D341Med (cell line): Measurements from ENCODE around the gene AP2B1.
"Not testable (repeated sequence)": the region's sequence is repeated elsewhere in the genome, so short reads cannot be mapped to it uniquely, and the experiment has no call there.

Experiments
- DNase-seq: peaks from one replicate; pipeline ENCODE4 v3.0.0; 2012; ENCODE audit warnings: low spot score

Gene AP2B1

DNA sequence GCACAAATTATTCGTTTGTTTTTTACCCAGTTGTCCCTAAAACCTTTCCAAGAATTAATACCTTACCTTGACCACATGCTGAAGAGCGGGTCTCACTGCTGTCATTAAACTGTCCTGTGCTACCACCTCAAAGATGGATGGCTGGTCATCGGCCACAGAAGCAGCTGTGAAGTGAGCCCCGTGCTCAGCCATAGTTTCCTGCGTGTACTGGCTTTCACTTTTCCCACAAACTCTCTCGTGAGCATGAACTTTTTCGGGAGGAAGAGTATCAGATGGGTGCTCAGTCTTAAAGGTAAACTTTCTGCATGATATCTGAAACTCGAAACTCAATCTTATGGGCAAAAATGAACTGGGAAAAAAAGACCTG lies 9.3 kb upstream of the AP2B1 start:
- DNase-seq = peak; percentile 37

DNA sequence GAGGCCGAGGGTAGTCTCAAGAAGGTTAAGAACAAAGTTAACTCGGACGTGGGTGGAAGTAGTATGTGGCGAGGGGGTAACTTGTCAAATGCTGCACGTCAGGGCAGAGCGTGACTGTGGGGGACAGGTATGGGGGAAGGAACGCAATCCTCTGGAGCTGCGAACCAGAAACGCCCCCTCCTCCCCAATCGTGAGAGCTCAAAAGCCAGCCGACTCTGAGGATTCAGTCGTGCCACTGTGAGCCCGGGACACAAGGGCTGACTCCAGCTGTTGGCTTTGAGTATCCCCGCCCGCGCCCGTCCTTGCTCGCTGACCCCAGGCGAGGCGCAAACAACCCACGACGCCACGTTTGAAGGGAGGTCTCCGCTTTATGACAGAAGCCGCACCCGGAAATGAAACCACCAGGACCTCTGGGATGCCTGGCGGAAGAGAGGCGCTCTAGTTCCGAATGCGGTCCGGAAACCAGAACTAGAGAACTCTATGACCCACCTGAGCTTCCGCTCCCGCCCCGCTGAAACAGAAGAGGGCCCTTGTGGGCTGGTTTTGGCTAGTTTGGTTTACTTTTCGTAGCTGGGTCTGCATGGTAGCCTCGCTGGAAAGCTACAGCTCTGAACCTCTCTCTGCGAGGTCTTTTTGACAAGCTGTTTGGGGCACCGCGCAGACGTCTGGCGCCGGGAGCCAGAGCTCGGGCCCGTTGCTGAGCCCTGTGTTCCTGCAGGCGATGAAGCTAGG lies 8.8 kb upstream of the AP2B1 start, which contains the start of gene PEX12:
Gene PEX12, minus strand, starts transcription at position 375 of the 732 bp plus-strand sequence. CDS start 550 bp downstream, outside the sequence.
- DNase-seq = peak; percentile 93

DNA sequence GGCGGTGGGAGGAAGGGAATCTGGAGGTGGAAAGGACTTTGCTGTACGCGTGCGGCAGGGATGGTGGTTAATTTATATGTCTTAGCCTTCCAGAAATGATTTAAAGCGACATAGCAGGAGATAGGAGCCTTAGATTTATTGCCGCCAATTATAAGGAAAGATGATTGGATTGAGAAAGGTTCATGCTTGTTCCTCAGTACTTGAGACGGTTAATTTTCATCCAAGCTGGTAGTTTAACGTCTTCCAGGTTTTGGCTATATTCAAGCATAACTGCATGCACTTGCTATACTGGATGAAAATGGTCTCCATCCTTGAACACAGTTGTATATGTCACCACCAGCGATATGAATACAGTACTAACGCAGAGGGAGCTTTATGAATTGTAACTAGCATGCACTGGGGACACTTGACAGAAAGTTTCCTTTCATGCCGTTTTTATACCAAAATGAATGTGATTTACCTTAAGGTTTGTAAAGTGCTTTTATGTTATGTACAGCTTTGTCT lies 8.1 kb upstream of the AP2B1 start:
- DNase-seq = no peak

DNA sequence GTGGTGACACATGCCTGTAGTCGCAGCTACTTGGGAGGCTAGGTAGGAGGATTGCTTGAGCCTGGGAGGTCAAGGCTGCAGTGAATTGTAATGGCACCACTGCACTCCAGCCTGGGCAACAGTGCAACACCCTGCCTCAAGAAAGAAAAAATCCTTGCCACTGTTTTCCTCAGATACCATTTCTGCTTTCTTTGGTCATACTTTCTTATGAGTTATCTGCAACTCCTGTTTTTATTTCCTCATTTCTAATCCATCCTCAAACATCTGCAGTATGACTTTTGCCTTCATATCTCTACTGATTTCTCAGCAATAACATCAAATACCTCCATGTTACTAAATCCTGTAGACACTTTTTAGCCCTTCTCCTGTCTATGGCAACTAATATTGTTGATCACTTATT lies 3.1 kb upstream of the AP2B1 start:
- DNase-seq = no peak

DNA sequence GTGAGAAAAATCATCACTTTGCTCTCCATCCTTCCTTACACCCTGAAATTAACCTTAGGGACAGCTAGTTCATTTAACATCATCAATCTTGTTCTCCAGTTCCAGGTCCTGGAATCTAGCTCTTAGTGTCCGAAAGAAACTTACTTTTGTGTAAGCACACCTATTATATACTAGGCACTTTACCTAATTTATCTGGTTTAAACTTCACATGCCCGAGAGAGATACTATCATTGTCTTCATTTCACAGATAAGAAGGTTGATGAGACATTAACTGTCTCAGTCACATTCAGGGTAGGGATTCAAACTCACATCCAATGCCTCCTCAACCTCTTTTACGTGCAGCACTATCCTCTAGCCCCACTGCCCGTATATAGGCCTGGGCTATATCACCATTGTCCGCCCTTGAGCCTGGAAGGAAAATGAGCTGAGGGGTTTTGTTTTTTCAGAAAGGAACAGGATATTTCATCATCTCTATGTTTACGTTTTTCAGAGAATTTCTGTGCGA lies 501 bp upstream of the AP2B1 start:
- DNase-seq = peak; percentile 46

DNA sequence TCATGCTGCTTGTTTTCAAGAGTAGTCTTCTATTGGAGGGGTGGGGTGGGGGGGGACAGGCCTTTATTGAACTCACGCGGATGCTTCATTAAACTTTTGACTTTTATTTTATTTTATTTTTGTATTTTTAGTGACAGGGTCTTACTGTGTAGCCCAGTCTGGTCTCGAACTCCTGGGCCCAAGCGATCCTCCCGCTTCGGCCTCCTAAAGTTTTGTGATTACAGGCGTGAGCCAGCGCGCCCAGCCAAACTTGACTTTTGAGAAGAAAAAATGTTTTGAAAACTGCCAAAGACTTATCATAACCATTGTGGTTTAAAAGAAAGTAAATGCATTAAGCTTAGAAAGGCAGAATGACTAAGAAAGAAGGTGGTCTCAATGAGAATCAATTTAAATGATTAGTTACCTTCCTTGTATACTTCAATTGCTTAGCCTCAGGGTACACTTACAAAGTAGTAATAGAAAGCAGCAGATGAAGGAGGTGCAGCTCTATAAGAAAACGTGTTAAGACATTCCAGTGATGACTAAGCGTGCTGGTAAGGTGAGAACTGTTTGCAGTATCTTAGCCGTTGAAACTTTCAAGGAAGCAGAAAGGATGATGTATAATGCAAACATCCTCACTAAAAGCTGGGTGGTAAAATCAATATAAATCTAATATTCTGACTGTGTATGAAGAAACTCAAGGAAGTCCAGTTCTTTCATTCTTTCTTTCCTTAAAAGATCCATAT lies 1.2 kb downstream of the AP2B1 start:
- no peak for DNase-seq

DNA sequence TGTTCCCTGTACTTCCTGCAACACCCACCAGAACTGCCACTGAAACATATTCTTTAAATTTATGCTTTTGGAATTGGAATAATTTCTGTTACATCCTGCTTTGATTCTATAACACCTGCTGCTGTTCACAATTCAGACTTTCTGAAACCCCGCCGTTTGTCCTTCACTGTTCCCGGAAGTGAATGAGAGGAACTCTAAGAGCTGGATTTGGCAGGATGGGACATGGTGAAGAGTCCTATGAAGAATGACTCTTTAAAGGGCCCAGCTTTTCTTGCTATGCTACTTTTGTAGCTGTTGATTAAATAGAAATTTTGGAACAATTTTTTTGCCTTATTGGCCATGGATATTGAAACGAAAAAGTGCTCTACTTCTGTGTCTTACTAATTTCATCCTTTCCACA lies 8.9 kb downstream of the AP2B1 start:
- DNase-seq = no peak

DNA sequence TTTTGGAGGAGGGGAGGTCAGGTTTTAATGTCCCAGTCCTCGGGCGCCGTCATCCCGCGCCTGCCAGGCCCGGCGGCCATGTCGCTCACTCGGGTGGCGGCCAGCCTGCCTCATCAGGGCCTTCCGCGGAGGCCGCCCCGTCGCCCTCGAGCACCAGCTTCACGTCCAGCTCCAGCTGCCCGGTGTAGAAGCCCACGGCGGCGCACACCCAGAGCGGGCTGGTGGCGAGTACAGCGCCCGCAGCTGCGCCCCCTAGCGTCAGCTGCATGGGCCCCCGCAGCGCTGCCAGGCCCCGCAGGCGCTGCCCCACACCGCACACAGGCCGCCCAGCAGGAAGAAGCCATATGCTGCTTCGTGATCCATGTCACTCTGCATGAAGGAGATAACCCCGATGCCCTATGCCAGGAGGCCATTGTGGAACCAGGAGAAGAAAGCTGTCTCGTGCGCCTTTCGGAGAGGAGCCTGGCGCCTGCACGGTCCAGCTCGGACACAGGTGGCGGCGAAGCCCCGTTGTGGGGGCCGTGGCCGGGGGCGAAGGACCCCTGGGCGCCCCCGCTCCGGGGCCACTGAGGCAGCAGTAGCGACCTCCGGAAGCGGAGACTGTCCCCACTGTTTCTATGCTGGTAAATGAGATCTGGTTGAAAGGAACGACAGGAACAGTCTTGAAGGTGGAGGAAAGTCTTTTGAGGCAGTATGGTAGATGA lies 9.6 kb downstream of the AP2B1 start:
- DNase-seq = peak; percentile 30

DNA sequence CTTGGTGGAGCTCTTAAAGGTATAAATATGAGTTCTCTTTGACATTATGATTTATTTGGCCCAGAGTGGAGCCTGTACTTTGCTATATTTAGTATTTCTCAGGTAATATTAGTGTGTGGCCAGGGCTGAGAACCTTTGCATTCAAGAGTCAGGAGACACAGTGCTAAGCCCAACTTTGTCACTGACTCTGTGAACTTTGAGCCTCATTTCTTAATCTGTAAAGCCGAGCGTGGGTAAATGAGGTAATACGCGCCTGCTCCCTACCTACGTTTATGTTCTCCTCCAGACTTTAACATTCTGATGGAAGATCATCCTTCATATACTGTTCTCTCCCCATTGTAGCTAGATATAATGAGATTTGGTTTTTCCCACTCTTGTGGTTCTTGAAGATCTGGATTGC lies 10.5 kb downstream of the AP2B1 start:
- no peak for DNase-seq

DNA sequence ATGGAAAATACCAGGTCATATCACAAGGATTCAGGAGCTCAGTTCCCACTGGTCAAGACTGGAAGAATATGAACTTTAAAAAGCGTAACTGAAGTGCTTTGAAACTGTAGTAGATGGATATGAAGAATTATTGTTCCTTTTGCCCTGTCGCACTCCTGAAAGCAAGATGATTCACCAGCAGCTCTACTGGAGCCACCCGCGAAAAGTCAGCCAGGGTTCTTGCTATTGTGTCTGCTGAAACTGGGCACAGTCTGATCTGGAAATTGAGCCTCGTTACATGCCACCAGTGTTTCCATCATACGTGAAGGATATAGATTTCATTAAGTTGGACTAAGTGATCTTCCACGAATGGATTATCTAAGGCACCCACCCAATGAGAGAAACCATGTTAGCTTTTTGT lies 16.6 kb downstream of the AP2B1 start:
- DNase-seq = no peak

DNA sequence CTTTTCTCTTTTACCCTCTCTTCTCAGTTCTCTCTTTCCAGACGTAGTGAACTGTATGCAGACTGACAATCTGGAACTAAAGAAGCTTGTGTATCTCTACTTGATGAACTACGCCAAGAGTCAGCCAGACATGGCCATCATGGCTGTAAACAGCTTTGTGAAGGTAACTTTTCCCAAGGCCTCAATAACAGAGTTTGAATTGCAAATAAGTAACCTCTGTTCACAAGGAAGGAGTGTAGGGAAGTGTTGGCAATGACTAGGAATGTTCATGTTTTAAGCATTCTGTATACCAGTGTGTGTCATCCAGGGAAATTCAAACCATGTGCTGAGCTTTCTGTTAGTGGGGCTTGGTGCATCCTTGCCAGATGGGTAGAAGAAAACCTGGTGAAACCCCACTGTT lies 18.6 kb downstream of the AP2B1 start:
- DNase-seq = no peak

DNA sequence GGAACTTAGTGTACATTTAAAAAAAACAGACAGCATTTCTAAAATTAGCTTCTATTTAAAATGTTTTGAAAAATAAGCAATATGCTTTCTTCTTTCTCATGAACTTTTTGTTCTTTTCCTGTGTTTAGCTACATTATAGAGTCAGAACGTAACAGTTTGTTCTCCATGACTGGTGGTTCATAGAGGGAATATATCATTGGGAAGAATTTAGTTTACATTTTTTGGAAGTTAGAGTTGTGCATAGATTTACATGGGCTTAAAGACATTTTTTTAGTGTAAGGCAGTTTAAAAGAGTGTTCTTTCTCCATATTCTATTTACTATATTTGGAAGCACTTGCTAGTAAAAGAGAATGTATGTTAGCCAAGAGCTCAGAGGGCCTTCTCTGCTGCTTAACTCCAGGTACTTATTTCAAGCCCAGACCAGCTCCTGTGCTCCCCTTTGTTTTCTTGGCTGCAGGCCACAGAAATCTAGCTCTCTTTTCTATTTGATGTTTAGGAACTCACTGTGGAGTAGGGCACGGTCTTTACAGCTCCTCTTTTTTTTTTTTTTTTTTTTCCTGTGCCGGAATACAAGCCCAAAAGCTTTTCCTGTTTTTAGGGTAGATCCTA lies 20.2 kb downstream of the AP2B1 start:
- DNase-seq = no peak

DNA sequence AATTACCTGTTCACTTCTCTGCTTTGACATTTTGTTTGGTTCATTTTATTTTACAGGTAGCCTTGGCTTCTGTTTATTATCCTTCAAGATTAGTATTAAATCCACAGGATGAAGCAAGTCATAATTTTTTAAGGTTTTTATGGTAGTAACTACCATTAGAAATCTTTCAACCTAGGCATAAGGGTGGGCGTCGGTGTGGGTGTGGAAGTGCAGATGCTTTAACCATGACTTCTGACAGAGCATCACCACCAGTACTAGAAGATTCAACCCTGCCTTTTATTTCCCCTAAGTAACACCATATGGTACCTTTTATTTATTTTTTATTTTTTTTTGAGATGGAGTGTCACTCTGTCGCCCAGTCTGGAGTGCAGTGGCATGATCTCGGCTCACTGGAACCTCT lies 22.7 kb downstream of the AP2B1 start:
- DNase-seq = no peak

DNA sequence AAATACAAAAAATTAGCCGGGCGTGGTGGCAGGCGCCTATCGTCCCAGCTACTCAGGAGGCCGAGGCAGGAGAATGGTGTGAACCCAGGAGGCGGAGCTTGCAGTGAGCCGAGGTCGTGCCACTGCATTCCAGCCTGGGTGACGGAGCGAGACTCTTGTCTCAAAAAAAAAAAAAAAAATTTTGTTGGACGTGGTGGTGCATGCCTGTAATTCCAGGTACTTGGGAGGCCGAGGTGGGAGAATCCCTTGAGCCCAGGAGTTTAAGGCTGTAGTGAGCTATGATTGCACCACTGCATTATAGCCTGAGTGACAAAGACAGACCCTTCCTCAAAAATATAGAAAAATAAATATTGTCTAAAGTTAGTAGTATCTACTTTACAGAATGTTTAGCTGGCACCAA lies 23.6 kb downstream of the AP2B1 start:
- DNase-seq = not testable (repeated sequence)

DNA sequence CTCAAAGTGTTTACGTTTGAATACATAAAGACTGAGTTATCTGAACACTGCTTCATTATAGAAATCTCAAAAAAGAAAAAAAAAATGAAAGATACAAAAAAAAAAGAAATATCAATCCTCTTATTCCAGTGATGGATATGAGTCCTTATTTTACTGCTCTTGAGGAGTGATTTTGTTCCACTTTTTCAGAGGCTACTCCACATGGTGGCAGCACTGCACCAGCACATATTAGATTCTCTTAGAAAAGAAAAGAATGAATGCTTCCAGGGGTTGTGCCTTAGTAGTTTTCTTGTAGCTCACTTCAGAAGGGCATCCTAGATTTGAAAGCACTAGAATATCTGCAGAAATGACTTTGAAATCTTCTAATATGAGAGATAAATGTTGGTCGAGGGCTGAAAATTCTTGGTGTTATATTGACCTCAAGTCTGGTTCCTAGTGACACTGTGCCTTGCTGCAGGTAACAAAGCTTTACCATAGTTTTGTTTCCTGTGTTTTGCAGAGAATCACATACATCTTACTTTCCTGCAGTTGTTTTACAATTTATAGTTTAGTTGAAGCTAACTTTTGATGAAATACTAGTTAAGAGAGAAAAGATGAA lies 25.9 kb downstream of the AP2B1 start:
- peak; percentile 66 for DNase-seq

DNA sequence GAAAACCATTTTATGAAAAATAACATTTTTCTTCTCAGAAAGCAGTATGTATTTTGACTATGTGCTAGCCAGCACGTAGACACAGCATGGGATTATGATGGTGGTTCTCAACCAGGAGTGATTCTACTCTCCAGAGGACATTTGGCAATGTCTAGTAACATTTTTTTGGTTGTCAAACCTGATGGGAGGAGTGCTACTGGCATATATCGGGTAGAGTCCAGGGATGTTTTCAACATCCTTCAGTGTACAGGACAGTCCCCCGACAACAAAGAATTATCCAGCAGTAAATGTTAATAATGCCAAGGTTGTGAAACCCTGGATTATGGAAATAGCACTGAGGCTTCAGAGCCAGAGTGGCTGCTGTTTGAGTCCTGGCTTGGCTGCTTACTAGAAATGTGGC lies 27.7 kb downstream of the AP2B1 start:
- DNase-seq = no peak

DNA sequence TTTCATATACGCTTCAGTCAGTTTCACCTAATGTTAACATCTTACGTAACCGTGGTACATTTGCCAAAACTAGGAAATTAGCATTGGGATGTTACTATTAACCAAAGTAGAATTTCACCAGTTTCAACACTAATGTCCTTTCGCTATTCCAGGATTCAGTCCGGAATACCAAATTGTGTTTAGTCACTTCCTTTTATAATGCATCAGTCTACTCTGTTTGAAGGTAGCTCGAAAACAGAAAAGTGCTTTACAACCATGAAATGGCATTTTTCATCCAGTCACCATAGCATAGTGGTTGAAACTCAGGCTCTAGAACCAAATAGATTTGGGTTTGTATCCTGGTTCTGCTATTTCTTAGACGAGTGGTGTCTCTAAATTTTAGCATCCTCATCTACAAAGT lies 29.4 kb downstream of the AP2B1 start:
- no peak for DNase-seq

DNA sequence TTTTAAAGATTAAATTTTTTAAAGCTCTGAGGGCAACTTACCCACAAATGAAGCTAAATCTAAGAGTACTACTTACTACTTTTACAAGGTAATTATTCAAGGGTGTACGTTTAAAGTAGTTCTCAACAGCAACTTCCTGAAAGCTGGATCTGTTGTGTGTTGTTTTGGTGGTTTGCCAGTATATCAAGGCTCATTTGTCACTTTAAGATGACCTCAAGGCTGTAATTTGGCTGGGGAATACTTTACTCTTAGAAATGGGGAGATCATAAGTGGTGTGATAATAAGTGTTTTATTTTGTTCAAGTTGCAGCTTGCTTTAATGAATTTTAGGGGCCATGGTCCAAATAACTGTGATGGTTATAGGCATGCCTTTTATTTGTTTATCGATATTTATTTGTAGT lies 30.4 kb downstream of the AP2B1 start:
- no peak for DNase-seq

DNA sequence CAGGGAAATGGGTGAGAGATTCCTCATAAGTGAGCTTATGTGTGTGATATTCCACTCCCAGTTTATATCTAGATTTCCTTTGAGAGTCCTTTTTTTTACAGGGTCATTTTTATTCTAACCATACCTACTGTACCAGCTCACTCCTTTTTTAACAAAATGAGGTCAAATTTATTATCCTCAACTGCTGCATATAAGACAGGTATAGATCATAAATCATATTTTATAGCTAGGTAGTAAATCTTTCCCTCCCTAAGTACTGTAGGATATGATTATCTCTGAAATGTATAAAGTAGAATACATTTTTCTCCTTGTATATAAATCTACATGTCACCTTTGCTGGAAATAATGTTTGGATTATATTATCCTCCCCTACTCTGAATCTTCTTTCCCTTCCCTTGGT lies 31.5 kb downstream of the AP2B1 start:
- no peak for DNase-seq

DNA sequence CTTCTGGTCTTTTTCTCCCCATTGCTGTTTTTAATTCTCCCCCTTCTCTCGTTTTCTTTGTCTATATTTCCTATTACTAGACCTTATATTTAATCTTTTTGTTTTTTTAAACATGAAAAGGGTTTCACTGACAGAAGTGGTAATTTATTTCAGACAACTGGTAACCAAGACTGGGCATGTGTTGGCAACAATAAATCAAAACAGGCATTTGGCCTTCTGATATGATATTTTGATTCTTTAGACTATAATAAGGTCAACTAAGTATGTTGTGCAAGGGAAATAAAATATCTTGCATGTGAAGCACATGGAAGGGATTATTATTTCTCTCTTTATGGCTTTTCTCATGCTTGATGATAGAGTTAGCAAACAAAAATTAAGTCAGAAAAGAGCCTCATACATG lies 34.6 kb downstream of the AP2B1 start:
- no peak for DNase-seq

DNA sequence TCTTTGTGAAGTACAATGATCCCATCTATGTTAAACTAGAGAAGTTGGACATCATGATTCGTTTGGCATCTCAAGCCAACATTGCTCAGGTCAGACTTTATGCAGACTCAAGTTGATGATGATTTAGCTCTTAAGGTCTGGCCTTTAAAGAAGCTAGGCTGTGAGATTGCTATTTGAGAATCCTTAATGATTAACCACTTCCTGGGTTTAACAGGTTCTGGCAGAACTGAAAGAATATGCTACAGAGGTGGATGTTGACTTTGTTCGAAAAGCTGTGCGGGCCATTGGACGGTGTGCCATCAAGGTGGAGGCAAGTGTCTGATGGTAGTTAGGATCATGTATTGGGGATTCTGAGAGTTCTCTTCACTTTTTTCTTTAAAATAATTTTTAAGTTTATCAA lies 40.3 kb downstream of the AP2B1 start:
- DNase-seq = no peak
